ENCODE results near the gene TMEM154. TPM values are rescaled to one million over a fixed set of nuclear protein-coding genes. Genes with fewer than 3 reads are reported as not detected.

Gene TMEM154
- total RNA-seq, 1 donor from 2014 or later, result 1.0 TPM

GRCh38 chr4:152601156-152601555 is 78.6 kb downstream of the TMEM154 start:
- Histone ChIP-seq H3K27ac (ENCODE audit: low read depth, low read length) (no peak overlapping the region), H3K36me3 (ENCODE audit: control insufficient read depth in 3 of 3, insufficient read depth in 3 of 3, low read length in 3 of 3) (no peaks in the 10 kb centered on the region), H3K4me3 (ENCODE audit: low read length in 3 of 3) (no peak overlapping the region), H3K9me3 (ENCODE audit: control insufficient read depth in 3 of 3, low read length in 3 of 3) (no peaks in the 10 kb centered on the region), H3K27me3 (ENCODE audit: control insufficient read depth in 3 of 3, insufficient read depth in 3 of 3, low read length in 3 of 3) (no peaks in the 10 kb centered on the region), H3K4me1 (ENCODE audit: control insufficient read depth in 3 of 3, insufficient read depth in 3 of 3, low read length in 3 of 3) (peaks cover 0 to 9% (median 0%) of the 10 kb centered on the region in 3 donors), H3K9ac (ENCODE audit: low read depth in 1 of 3, low read length in 3 of 3) (no peak overlapping the region)

- no peaks in the 10 kb centered on the region for H3K27me3 ChIP-seq (ENCODE audit: control insufficient read depth in 3 of 3, insufficient read depth in 3 of 3, low read length in 3 of 3)
- no peaks in the 10 kb centered on the region for H3K36me3 ChIP-seq (ENCODE audit: control insufficient read depth in 3 of 3, insufficient read depth in 3 of 3, low read length in 3 of 3)
- peaks cover 0 to 3% (median 0%) of the 10 kb centered on the region in 3 donors for H3K4me1 ChIP-seq (ENCODE audit: control insufficient read depth in 3 of 3, insufficient read depth in 3 of 3, low read length in 3 of 3)
- no peaks in the 10 kb centered on the region for H3K9me3 ChIP-seq (ENCODE audit: control insufficient read depth in 3 of 3, low read length in 3 of 3)
- no peak overlapping the region for H3K9ac ChIP-seq (ENCODE audit: low read depth in 1 of 3, low read length in 3 of 3)
- no peak overlapping the region for H3K4me3 ChIP-seq (ENCODE audit: low read length in 3 of 3)
- no peak overlapping the region for H3K27ac ChIP-seq (ENCODE audit: low read depth, low read length)
Measured at GRCh38 chr4:152599636-152600035, 80.2 kb downstream of the TMEM154 start.

GRCh38 chr4:152599095-152599494 is 80.7 kb downstream of the TMEM154 start:
- no peak overlapping the region for H3K27ac ChIP-seq (ENCODE audit: low read depth, low read length)
- no peaks in the 10 kb centered on the region for H3K27me3 ChIP-seq (ENCODE audit: control insufficient read depth in 3 of 3, insufficient read depth in 3 of 3, low read length in 3 of 3)
- H3K9me3 ChIP-seq (ENCODE audit: control insufficient read depth in 3 of 3, low read length in 3 of 3), result no peaks in the 10 kb centered on the region
- no peaks in the 10 kb centered on the region for H3K36me3 ChIP-seq (ENCODE audit: control insufficient read depth in 3 of 3, insufficient read depth in 3 of 3, low read length in 3 of 3)
- peaks cover 0 to 3% (median 0%) of the 10 kb centered on the region in 3 donors for H3K4me1 ChIP-seq (ENCODE audit: control insufficient read depth in 3 of 3, insufficient read depth in 3 of 3, low read length in 3 of 3)
- no peak overlapping the region for H3K4me3 ChIP-seq (ENCODE audit: low read length in 3 of 3)
- no peak overlapping the region for H3K9ac ChIP-seq (ENCODE audit: low read depth in 1 of 3, low read length in 3 of 3)

- Histone ChIP-seq H3K9ac (ENCODE audit: low read depth in 1 of 3, low read length in 3 of 3) (no peak overlapping the region), H3K4me1 (ENCODE audit: control insufficient read depth in 3 of 3, insufficient read depth in 3 of 3, low read length in 3 of 3) (peaks cover 0 to 3% (median 0%) of the 10 kb centered on the region in 3 donors), H3K36me3 (ENCODE audit: control insufficient read depth in 3 of 3, insufficient read depth in 3 of 3, low read length in 3 of 3) (no peaks in the 10 kb centered on the region), H3K9me3 (ENCODE audit: control insufficient read depth in 3 of 3, low read length in 3 of 3) (no peaks in the 10 kb centered on the region), H3K27ac (ENCODE audit: low read depth, low read length) (no peak overlapping the region), H3K27me3 (ENCODE audit: control insufficient read depth in 3 of 3, insufficient read depth in 3 of 3, low read length in 3 of 3) (no peaks in the 10 kb centered on the region), H3K4me3 (ENCODE audit: low read length in 3 of 3) (no peak overlapping the region)
Measured at GRCh38 chr4:152598454-152598853, 81.3 kb downstream of the TMEM154 start.

- H3K9ac ChIP-seq (ENCODE audit: low read depth in 1 of 3, low read length in 3 of 3), result no peak overlapping the region
- H3K27ac ChIP-seq (ENCODE audit: low read depth, low read length), result no peak overlapping the region
- no peak overlapping the region for H3K4me3 ChIP-seq (ENCODE audit: low read length in 3 of 3)
- no peaks in the 10 kb centered on the region for H3K9me3 ChIP-seq (ENCODE audit: control insufficient read depth in 3 of 3, low read length in 3 of 3)
- H3K27me3 ChIP-seq (ENCODE audit: control insufficient read depth in 3 of 3, insufficient read depth in 3 of 3, low read length in 3 of 3), result no peaks in the 10 kb centered on the region
- H3K4me1 ChIP-seq (ENCODE audit: control insufficient read depth in 3 of 3, insufficient read depth in 3 of 3, low read length in 3 of 3), result peaks cover 0 to 10% (median 0%) of the 10 kb centered on the region in 3 donors
- no peaks in the 10 kb centered on the region for H3K36me3 ChIP-seq (ENCODE audit: control insufficient read depth in 3 of 3, insufficient read depth in 3 of 3, low read length in 3 of 3)
Measured at GRCh38 chr4:152594978-152595925, 84.5 kb downstream of the TMEM154 start.

GRCh38 chr4:152594057-152594456 is 85.7 kb downstream of the TMEM154 start:
- Histone ChIP-seq H3K9ac (ENCODE audit: low read depth in 1 of 3, low read length in 3 of 3) (no peak overlapping the region), H3K36me3 (ENCODE audit: control insufficient read depth in 3 of 3, insufficient read depth in 3 of 3, low read length in 3 of 3) (no peaks in the 10 kb centered on the region), H3K9me3 (ENCODE audit: control insufficient read depth in 3 of 3, low read length in 3 of 3) (no peaks in the 10 kb centered on the region), H3K27ac (ENCODE audit: low read depth, low read length) (no peak overlapping the region), H3K27me3 (ENCODE audit: control insufficient read depth in 3 of 3, insufficient read depth in 3 of 3, low read length in 3 of 3) (no peaks in the 10 kb centered on the region), H3K4me1 (ENCODE audit: control insufficient read depth in 3 of 3, insufficient read depth in 3 of 3, low read length in 3 of 3) (peaks cover 0 to 10% (median 0%) of the 10 kb centered on the region in 3 donors), H3K4me3 (ENCODE audit: low read length in 3 of 3) (no peak overlapping the region)

GRCh38 chr4:152591876-152592275 is 87.9 kb downstream of the TMEM154 start:
- Histone ChIP-seq H3K36me3 (ENCODE audit: control insufficient read depth in 3 of 3, insufficient read depth in 3 of 3, low read length in 3 of 3) (no peaks in the 10 kb centered on the region), H3K4me1 (ENCODE audit: control insufficient read depth in 3 of 3, insufficient read depth in 3 of 3, low read length in 3 of 3) (peaks cover 0 to 10% (median 0%) of the 10 kb centered on the region in 3 donors), H3K9ac (ENCODE audit: low read depth in 1 of 3, low read length in 3 of 3) (no peak overlapping the region), H3K27ac (ENCODE audit: low read depth, low read length) (no peak overlapping the region), H3K4me3 (ENCODE audit: low read length in 3 of 3) (no peak overlapping the region), H3K9me3 (ENCODE audit: control insufficient read depth in 3 of 3, low read length in 3 of 3) (no peaks in the 10 kb centered on the region), H3K27me3 (ENCODE audit: control insufficient read depth in 3 of 3, insufficient read depth in 3 of 3, low read length in 3 of 3) (no peaks in the 10 kb centered on the region)

- peaks cover 0 to 10% (median 0%) of the 10 kb centered on the region in 3 donors for H3K4me1 ChIP-seq (ENCODE audit: control insufficient read depth in 3 of 3, insufficient read depth in 3 of 3, low read length in 3 of 3)
- no peaks in the 10 kb centered on the region for H3K36me3 ChIP-seq (ENCODE audit: control insufficient read depth in 3 of 3, insufficient read depth in 3 of 3, low read length in 3 of 3)
- peak overlapping the region in 1 of 3 donors; percentile 9 for H3K9ac ChIP-seq (ENCODE audit: low read depth in 1 of 3, low read length in 3 of 3)
- H3K4me3 ChIP-seq (ENCODE audit: low read length in 3 of 3), result peak overlapping the region; percentile 1 to 38 (median 19)
- no peaks in the 10 kb centered on the region for H3K27me3 ChIP-seq (ENCODE audit: control insufficient read depth in 3 of 3, insufficient read depth in 3 of 3, low read length in 3 of 3)
- no peak overlapping the region for H3K27ac ChIP-seq (ENCODE audit: low read depth, low read length)
- H3K9me3 ChIP-seq (ENCODE audit: control insufficient read depth in 3 of 3, low read length in 3 of 3), result no peaks in the 10 kb centered on the region
Measured at GRCh38 chr4:152591396-152591795, 88.4 kb downstream of the TMEM154 start.

GRCh38 chr4:152590179-152591031 is 89.4 kb downstream of the TMEM154 start:
- H3K36me3 ChIP-seq (ENCODE audit: control insufficient read depth in 3 of 3, insufficient read depth in 3 of 3, low read length in 3 of 3), result no peaks in the 10 kb centered on the region
- H3K27ac ChIP-seq (ENCODE audit: low read depth, low read length), result no peak overlapping the region
- peaks cover 0 to 10% (median 0%) of the 10 kb centered on the region in 3 donors for H3K4me1 ChIP-seq (ENCODE audit: control insufficient read depth in 3 of 3, insufficient read depth in 3 of 3, low read length in 3 of 3)
- H3K9ac ChIP-seq (ENCODE audit: low read depth in 1 of 3, low read length in 3 of 3), result no peak overlapping the region
- no peaks in the 10 kb centered on the region for H3K27me3 ChIP-seq (ENCODE audit: control insufficient read depth in 3 of 3, insufficient read depth in 3 of 3, low read length in 3 of 3)
- H3K4me3 ChIP-seq (ENCODE audit: low read length in 3 of 3), result no peak overlapping the region
- H3K9me3 ChIP-seq (ENCODE audit: control insufficient read depth in 3 of 3, low read length in 3 of 3), result no peaks in the 10 kb centered on the region
